CD4-positive, alpha-beta T cell treated with Interleukin-4 for 1 hour (primary cell): ENCODE data around the gene FAM174C.

Source experiments
- DNase-seq, 2 donors: peaks; one replicate each; pipeline ENCODE4 v3.0.0-alpha.2; 2020 to 2022

The FAM174C gene

GRCh38 chr19:1325568-1326294 is 50.4 kb downstream of the FAM174C start:
- DNase-seq, result no peak

DNA sequence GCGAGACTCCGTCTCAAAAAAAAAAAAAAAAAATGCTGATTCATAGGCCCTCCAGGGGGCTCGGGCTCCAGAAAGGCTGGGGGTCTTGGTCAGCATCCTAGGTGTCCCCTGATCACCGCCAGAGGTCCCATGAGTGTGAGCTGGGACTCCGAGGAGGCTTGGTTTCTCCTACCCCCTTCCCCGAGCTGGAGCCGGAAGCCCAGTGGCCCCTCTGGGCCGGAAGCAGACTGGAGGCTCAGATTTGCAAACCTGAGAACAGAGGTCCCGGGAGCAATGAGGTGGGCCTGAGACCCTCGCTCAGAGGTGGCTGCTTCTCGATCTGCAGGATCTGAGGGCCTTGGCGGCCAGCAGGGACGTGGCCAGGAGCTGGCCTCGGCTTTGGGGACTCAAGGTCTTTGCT is 51.8 kb downstream of the FAM174C start:
- no peak for DNase-seq
